NK-92 treated with Interleukin-12 subunit alpha and Interleukin-12 subunit beta, amount 100 ng/mL, for 24 hours (cell line): Measurements from ENCODE around the gene CDKN2B.

Source experiments
- DNase-seq: peaks from one replicate; lab custom pipeline; 2025; lab: John Stamatoyannopoulos, UW

The CDKN2B gene

DNA sequence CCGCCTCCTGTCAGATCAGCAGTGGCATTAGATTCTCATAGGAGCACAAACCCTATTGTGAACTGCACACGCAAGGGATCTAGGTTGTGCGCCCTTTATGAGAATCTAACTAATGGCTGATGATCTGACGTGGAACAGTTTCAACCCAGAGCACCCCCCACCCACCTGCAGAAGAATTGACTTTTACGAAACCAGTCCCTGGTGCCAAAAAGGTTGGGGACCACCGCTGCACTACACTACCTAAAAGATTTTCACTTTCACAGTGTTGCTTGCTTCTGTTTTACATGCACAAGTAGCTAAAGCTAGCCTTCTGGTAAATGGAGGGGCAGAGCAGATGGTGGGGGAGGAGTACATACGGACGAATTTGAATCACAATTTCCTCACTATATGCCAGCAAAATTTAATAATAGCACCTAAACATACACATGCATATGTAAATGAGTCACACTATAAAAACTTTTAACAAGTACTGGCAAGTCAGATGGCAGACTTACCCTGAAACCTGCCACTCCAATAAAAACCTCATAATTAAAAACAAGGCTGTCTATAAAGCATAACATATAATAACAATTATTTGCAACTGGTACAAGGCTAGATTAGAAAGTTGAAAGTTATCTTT, 24.0 kb upstream of the CDKN2B start:
- no peak for DNase-seq

DNA sequence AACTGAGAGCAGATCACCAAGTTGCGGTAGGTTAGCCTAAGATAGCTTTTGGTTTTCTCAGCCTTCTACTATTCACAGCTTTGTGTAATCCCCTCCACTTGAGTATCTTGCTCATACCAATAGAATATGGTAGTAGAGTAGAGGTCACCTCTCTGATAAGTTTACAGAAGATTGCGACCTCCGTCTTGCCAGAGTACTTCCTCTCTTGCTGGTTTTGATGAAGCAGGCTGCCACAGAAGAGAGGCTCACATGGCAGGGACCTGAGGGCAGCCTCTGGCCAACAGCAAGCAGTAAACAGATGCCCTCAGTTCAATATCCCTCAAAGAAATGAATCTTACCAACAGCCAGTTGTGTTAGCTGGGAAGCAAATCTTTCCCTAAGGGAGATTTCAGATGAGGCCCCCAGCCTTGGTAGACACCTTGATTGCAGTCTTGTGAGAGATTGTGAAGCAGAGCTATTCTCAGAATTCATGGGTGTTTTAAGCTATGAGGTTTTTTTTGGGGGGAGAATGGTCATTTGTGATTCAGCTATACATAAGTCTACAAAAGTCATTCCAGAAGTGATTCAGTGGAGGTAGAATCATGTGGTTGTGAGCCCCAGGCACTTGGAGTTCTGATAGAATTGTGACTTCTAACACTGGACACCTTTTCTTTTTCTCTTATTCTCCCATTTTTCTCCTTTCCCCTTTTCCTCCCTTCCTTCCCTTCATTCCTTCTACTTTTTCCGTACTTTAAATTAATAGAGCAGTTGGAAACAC, 22.7 kb upstream of the CDKN2B start:
- no peak for DNase-seq

DNA sequence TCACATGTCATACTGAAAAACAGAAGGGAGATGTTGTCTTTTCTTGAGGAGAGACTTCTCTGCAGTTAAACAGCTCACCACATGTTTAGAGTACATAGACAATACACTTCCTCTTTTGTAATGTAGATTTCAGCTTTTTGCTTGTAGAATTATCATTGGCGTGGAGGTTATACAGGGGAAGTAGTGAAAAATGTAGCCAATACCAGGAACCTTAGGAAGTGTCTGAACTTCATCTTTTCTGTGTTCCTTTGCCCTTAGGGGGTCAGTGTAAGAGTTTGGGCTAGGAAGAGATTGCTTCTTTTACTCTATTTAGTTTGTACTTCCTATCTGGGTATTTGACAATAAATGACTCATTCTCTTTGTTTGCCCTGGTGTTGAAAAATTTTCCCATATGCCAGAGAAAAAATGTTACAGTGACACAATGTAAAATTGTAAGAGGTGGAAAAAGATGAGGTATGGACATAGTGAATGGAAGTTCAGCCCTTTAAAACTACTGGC, 21.0 kb upstream of the CDKN2B start:
- no peak for DNase-seq

DNA sequence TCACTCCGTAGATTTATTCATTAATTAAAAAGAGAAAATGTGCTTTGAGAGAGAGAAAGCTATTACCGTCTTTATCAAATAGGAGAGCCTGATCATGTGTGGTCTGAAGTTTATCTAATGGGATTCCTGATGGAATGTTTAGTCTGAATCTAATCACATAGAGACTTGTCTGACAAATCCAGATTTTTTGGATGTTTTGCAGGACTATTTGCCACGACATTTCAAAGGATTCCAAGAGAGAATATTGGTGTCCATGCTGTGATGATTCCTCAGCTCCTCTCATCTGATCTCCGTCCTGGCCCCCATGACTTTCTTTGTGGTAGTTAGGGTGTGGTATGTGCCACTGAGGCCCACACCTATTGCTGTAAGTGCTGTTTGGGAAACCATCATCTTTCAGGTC, 20.1 kb upstream of the CDKN2B start:
- DNase-seq = no peak

DNA sequence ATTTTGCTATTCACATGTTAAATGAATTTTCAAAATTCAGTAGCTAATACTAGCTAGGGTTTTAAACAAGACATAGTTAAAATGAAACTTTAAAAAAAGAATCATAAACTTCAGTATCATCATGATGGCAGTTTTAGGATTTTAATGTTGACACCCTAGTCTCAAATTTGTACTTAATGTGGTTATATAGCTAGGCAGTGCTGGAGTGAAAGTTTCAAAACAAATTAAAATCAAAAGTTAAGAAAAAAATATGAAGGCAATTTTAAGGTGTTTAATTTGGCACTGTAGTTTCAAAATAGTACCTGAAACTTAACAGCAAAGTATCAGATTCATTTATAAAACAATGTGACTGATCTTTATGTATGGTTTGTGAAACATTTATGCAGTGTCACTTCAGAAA, 19.3 kb upstream of the CDKN2B start:
- no peak for DNase-seq

DNA sequence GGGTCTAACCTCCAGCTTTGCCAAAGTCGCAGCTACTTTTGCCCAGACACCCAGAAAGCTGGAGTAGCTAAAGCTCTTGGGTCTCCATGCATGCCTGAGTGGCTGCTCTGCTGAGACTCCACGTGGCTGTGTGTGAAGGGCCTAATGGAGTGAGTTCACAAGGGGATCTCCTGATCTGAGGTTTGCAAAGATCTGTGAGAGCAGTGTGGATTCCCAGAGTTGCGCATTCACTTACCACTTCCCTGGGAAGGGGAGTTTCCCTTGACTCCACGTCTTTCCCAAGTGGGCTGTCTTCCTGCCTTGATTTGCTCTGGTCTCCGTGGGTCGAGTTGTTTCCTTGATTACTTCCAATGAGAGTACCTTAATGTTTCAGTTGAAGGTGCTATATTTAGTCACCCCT, 17.6 kb upstream of the CDKN2B start:
- DNase-seq = no peak

DNA sequence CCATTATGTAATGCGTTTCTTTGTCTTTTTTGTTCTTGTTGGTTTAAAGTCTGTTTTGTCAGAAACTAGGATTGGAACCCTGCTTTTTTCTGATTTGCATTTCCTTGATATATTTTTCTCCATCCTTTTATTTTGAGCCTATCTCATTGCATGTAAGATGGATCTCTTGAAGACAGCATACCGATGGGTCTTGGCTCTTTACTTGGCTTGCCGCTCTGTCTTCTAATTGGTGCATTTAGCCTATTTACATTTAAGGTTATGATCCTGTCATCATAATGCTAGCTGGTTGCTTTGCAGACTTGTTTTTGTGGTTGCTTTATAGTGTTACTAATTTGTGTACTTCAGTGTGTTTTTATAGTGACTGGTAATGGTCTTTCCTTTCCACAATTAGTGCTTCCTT, 13.3 kb upstream of the CDKN2B start:
- no peak for DNase-seq

DNA sequence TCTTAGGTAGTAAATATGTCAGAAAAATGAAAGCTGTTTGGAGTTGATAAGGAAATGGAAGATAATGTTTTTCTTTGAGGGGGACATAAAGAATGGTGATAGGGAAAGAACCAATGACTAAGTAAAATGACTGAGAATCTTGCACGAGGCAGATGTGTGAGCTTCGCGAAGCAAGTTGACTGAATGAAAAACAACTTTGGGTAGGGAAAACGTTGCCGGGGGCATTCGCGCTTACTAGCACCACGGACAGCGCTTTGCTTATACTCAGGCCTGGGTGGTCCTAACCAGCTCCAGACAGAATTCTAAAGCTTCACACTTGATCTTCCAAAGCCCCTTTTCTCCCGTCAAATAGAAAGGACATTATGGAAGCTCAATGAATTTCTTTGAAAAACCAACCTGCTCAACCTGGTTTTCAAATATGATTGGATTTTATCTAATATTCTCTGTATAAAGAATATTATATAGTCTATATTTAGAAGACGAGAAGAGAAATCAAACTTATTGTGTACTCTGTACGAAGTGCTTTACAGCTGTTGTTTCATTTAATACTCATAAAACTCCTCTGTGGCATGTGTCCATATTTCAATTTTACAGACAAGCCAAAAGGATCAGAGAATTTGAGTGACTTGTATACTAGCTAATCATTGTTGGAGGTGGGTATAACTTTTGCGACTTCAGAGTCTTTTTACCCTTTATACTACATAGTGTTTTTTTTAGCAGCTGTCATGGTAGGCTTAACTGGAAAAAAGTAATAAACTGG, 1.9 kb upstream of the CDKN2B start:
- no peak for DNase-seq

DNA sequence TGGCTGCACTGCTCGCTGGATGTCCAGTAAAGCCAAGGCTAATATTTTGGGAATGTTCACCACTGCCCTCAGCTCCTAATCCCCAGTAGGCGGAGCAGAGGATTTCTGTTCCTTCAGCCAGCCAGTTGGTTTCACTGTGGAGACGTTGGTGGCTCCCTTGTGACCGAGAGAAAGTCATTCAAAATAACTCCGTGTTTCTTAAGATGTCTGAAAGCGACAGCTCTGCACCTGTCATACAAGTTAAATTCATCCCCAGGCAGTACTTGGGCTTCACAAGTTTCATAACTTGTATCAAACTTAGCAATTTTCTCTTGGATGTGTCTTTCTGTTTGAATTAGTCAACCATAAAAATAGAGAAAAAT, 382 bp upstream of the CDKN2B start:
- DNase-seq = no peak

DNA sequence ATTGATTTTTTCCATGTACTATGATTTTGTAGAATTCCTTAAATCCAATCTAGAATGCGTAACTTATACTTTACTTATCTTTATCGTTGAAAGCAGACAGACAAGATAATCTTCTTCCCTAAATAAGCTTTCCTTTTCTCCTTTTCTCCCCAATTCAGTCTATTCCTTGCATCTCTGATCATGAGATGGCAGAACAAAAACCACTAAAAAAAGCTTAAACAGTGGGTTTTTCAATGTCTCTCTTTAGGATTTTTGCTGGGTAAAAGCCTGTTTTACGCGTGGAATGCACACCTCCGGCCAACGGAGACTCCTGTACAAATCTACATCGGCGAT, 755 bp downstream of the CDKN2B start:
- DNase-seq = no peak

DNA sequence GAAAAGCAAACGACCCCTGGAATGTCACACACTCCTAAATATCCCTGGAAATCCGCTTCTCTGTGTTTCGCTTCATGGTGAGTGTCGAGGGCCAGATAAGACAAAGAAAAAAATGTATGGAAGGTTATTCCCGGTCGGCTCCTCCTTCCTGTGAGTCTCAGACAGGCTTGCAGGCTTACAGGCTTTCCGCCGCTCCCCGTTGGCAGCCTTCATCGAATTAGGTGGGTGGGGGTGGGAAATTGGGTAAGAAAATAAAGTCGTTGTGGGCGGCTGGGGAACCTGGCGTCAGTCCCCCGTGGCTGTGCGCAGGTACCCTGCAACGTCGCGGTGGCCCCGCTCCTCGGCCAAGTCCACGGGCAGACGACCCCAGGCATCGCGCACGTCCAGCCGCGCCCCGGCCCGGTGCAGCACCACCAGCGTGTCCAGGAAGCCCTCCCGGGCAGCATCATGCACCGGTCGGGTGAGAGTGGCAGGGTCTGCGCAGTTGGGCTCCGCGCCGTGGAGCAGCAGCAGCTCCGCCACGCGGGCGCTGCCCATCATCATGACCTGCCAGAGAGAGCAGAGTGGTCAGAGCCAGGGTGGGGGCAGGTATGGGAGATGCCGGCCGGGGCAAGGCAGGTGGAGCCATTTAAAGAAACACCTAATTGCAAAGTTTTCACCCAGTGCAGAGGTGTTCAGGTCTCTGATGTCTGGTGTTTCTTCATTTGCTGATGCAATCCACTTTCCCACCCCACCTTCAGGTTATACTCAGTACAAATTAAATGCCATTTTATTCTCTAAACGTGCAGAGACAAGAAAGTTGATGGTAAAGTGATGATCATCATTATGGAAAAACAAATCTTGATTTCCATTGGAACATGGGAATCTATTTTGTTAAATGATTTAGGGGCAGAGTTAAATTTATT, 3.2 kb downstream of the CDKN2B start:
- no peak for DNase-seq

DNA sequence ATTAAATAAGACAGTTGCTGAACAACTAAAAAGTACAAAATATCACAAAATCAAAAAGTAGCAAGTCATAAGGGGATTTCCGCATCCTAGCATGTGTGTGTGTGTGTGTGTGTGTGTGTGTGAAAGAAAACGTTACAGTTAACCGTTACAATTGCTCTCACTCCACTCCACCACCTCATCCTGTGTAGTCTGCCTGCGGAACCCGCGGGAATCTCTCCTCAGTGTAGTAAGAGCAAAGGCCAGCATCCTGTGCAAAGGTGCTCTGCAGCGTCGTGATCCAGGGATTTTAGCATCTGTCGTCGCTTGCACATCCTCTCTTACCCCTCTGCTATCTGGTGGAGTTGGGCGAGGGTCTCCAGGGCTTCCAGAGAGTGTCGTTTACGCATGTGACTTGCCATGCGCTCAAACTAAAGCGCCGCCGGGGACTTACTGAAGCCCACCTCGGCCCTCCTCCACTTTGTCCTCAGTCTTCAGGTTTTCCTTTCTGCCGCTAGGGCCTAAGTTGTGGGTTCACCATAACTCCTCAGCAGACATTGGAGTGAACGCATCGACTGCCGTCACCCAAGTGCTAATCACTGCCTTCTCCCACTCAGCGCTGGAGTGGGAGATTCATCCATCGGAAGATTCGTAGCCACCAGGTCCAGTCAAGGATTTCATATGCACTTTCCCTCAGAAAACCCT, 3.9 kb downstream of the CDKN2B start:
- DNase-seq = no peak

DNA sequence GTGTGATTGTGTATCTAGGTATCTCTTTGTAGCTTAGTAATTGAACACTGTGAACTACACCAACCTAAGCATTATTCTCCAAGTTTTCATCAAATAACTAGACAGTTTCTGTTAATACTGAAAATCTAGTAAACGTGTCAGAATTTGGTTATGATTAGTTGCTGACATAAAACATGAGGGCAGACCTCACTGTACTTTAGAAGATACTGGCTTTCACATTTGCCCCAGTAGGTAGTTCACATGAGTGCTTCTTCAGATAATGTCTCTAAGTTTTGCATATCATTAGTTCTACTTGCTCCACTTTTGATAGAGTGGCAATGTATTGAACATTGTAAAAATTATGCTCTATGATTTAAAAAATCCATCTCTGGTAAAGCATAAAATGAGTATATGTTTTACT, 7.1 kb downstream of the CDKN2B start:
- no peak for DNase-seq

DNA sequence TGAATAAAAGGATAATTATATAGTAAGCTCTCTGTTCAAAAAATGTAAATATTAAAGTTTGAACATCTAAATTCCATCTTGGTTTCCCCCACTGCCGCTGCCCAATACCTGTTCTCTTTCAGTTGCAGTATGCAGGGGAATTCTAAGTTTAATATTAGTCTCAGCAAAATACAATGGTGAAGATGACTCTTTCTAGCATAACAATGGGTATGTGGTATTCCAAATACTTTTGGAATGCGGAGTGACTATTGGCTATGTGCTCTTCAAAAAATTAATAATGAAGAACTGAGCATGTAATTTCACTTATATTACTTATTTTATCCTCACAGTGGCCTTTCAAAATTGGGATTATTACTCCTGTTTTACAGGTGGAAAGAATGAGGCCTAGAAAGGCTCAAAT, 11.1 kb downstream of the CDKN2B start:
- DNase-seq = no peak

DNA sequence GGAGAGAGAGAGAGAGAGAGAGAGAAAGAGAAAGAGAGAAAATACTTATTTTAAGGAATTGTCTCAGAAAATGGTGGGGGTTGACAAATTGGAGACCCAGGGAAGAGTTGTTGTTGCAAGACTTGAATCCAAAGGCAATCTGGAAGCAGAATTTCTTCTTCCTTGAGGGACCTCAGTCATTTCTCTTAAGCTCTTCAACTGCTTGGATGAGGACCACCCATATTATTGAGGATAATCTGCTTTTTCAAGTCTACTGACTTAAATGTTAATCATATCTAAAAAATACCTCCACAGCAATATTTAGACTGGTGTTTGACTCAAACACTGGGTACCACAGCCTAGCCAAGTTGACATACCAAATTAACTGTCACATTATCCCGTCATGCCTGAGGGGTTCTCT, 11.6 kb downstream of the CDKN2B start:
- DNase-seq = no peak

DNA sequence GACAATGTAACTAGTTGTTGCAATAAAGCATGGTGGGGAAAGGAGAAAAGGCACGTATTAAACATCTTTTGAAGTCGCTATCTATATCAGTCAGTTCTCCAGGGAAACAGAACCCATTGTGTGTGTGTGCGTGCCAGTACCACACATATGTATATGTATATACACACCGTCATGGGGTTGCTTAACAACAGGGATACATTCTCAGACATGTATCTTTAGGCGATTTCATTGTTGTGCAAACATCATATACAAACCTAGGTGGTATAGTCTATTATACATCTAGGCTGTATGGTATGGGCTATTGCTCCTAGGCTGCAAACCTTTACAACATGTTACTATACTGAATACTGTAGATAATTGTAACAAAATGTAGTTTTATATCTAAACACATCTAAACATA, 12.2 kb downstream of the CDKN2B start:
- no peak for DNase-seq

DNA sequence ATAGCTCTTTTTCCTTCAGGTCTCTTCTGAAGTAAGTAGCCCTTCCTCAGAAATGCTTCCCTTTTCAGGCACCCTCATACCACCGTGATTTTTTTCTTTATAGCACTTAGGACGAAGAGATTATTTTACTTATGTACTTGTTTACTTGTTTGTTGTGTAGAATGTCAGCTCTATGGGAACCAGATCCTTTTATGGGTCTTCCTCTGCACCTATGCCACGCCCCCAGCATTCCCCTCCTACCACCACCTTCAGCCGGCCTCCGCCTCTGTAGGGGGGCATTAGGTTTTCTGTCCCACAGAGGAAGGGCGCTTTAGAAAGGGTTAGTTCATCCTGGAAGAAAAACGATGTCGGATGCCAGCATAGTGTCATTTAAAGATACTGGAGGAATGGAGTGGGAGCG, 12.7 kb downstream of the CDKN2B start:
- no peak for DNase-seq

DNA sequence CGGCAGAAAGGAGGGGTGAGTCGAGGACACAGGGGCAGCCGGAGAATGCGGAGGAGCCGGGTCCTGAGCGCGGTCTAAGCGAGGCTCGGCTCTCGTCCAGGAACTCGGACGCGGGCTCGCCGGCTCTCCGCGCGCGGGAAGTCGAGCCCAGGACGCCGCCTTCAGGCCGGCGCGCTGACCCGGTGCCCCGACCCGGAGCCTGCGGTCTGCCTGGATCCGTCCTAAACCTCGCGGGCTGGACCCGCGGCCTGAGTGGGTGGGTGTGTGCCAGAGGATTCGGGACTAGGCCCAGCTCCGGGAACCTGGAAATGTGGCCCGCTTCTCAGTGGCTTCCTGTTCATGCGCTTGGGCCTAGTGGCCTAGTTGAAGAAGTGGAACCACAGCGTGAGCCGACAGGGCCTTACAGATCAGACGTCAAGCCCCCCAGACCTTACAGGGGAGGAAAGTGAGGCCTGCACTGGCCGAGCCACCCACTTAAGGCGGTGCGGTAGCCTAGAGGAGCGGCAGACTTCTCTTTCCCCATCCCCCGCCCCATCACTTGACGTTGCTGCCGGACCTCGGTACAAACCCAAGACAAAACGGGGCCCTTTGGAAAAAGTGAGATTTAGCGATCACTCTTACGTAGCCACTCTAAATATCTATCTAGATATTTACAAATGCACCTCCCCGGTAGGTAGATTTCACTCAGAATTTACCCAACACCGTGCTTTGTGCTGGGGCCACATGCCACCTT, 13.3 kb downstream of the CDKN2B start:
- peak; percentile 43 for DNase-seq

DNA sequence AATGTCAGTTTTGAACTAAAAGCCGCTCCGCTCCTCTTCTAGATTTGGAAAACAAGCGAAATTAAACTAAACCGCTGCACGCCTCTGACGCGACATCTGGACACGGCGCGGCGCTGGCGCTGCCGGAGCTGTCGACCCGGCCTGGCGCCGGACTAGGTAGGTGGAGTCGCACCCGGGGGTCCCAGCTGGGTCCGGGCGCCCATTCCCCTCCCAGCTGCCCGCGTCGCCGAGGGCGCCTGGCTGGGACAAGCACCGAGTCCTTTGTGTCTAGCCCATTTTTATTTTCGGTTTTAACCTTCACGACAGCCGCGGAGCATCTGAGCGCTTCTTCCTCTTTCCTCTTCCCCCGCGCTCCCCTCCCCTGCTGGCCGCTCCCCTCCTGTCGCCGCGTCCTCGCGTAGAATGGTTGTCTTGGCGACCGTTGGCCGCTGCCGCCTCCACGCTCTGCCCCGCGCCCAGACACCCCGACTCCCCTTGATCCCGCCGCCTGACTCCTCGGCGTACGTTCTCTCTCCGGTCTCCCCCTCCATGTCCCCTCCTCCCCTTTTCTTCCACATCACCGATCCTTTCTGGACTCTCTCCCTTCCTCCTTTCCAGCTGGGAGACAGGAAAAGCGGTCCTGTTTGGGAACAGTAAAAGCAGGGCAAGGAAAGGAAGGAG, 14.0 kb downstream of the CDKN2B start:
- DNase-seq = peak; percentile 85

DNA sequence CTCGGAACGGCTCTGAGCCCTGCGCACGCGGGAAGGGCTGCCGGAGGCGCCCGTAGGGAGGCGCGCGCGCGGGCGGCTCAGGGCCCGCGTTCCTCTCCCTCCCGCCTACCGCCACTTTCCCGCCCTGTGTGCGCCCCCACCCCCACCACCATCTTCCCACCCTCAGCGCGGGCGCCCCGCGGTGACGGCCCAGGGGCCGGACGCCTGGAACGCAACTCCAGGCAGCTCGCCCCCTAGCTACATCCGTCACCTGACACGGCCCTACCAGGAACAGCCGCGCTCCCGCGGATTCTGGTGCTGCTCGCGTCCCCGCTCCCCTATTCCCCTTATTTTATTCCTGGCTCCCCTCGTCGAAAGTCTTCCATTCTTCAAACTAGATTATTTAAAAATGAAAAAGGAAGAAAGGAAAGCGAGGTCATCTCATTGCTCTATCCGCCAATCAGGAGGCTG, 14.5 kb downstream of the CDKN2B start, which contains the start of gene CDKN2B-AS1:
Gene CDKN2B-AS1 (plus strand): TSS at position 236 of the 450 bp plus-strand sequence.
- DNase-seq = peak; percentile 93
